NCI-H524 treated with DMSO at 0.1 percent for 48 hours (cell line): ENCODE data around the gene AATK.

Experiments used
- DNase-seq: peaks from one replicate; lab custom pipeline; 2025; lab: John Stamatoyannopoulos, UW

Gene AATK

GRCh38 chr17:81180836-81181810, 15.1 kb upstream of the AATK start:
- no peak for DNase-seq

GRCh38 chr17:81179861-81180260, 13.8 kb upstream of the AATK start:
- no peak for DNase-seq

- no peak for DNase-seq
Measured at GRCh38 chr17:81179220-81179619, 13.2 kb upstream of the AATK start.

- no peak for DNase-seq
Measured at GRCh38 chr17:81178136-81179091, 12.4 kb upstream of the AATK start.

GRCh38 chr17:81176666-81177065, 10.6 kb upstream of the AATK start:
- no peak for DNase-seq

GRCh38 chr17:81173762-81174155, 7.7 kb upstream of the AATK start:
- DNase-seq, result peak; percentile 26

- no peak for DNase-seq
Measured at GRCh38 chr17:81173052-81173761, 7.2 kb upstream of the AATK start.

GRCh38 chr17:81171941-81172340, 5.9 kb upstream of the AATK start:
- no peak for DNase-seq

- DNase-seq, result peak; percentile 73
Measured at GRCh38 chr17:81170727-81171494, 4.9 kb upstream of the AATK start.

- DNase-seq, result no peak
Measured at GRCh38 chr17:81169870-81170309, 3.9 kb upstream of the AATK start.

- DNase-seq, result no peak
Measured at GRCh38 chr17:81167638-81168037, 1.6 kb upstream of the AATK start.

GRCh38 chr17:81167194-81167524, 1.1 kb upstream of the AATK start:
- DNase-seq, result no peak

GRCh38 chr17:81165246-81166032, 582 bp downstream of the AATK start, which contains the start of gene PVALEF:
PVALEF (plus strand) TSS chr17:81165507; CDS start chr17:81181227, 15,720 bp downstream.
- DNase-seq, result no peak

GRCh38 chr17:81164371-81165245, 1.4 kb downstream of the AATK start:
- DNase-seq, result peak; percentile 97

GRCh38 chr17:81163703-81164370, 2.2 kb downstream of the AATK start:
- no peak for DNase-seq

- no peak for DNase-seq
Measured at GRCh38 chr17:81163051-81163695, 2.8 kb downstream of the AATK start.

- no peak for DNase-seq
Measured at GRCh38 chr17:81162491-81162890, 3.5 kb downstream of the AATK start.

GRCh38 chr17:81161972-81162371, 4.0 kb downstream of the AATK start:
- DNase-seq, result no peak
